Loucy (cell line): Measurements from ENCODE around the gene TESMIN.

Experiments used
- EZH2phosphoT487 ChIP-seq: fragments of 200-600 bp; IDR thresholded peaks from 2 replicates; pipeline ENCODE4 v1.6.1; 2018; ENCODE audit warnings: antibody characterized with exemption, mild to moderate bottlenecking, moderate library complexity, borderline replicate concordance
- TF ChIP-seq, protein P1 (sequence below): fragments of 200-600 bp; sonication (generic); conservative IDR thresholded peaks from 2 replicates; pipeline ENCODE4 v1.5.1; 2014; ENCODE audit warnings: mild to moderate bottlenecking, antibody characterized with exemption, low read length

DNA sequence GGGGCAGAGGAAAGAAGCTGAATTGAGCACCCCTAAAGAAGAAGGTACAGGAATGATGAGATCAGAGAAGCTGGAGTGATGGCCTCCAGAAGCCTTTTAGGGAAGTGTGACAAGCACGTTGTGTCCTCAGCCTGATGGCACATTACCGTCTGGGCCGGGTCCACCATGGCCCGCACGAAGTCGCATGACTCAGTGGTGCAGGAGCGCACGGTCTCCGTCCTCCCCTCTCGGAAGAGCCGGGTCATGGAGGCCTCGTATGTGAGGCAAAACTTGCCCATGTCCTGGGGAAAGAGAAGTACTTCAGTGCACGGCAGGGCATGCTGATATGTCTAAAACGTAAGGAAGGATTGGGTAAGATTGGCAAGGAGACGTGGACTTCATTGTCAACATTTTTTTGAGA is 11.2 kb upstream of the TESMIN start:
- TF ChIP-seq, protein P1, sequence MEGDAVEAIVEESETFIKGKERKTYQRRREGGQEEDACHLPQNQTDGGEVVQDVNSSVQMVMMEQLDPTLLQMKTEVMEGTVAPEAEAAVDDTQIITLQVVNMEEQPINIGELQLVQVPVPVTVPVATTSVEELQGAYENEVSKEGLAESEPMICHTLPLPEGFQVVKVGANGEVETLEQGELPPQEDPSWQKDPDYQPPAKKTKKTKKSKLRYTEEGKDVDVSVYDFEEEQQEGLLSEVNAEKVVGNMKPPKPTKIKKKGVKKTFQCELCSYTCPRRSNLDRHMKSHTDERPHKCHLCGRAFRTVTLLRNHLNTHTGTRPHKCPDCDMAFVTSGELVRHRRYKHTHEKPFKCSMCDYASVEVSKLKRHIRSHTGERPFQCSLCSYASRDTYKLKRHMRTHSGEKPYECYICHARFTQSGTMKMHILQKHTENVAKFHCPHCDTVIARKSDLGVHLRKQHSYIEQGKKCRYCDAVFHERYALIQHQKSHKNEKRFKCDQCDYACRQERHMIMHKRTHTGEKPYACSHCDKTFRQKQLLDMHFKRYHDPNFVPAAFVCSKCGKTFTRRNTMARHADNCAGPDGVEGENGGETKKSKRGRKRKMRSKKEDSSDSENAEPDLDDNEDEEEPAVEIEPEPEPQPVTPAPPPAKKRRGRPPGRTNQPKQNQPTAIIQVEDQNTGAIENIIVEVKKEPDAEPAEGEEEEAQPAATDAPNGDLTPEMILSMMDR: no peak
- no peak for TF ChIP-seq EZH2phosphoT487
